ENCODE results near the gene ZCCHC17. TPM values are rescaled to one million over a fixed set of nuclear protein-coding genes. Genes with fewer than 3 reads are reported as not detected.
A peak's percentile ranks its signal among the peaks of the same experiment; 100 is the strongest.

ZCCHC17 gene
- total RNA-seq, 2 donors from 2014 or later, result 14.4 to 19.4 TPM

DNA sequence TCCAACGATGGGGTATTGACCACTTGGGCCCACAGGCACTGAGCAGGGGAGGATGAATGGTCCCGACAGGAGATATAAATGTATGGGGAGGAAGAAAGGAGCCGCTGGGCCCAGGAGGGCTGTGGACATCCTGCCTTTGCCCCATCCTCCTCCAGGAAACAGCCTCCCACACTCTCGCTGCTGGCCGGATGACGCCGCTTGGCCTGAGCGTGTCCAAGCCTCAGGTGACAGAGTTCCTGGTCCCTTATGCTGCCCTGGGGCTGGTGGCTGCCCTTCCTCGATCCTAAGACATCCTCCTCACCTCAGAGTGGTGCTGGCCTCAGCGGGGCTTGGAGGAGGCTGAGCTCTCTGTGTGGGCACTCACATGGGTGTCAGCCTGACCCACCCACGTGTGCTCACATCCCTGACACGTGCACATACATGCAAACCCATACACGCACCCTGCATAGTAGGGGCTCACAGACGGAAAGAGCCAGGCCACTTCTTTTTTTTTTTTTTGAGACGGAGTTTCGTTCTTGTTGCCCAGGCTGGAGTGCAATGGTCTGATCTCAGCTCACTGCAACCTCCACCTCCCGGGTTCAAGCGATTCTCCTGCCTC is 110.3 kb downstream of the ZCCHC17 start:
- no peak for DNase-seq
- no peak for ATAC-seq
- intact Hi-C loops (cut with DNase I, micrococcal nuclease), result no loop called here

DNA sequence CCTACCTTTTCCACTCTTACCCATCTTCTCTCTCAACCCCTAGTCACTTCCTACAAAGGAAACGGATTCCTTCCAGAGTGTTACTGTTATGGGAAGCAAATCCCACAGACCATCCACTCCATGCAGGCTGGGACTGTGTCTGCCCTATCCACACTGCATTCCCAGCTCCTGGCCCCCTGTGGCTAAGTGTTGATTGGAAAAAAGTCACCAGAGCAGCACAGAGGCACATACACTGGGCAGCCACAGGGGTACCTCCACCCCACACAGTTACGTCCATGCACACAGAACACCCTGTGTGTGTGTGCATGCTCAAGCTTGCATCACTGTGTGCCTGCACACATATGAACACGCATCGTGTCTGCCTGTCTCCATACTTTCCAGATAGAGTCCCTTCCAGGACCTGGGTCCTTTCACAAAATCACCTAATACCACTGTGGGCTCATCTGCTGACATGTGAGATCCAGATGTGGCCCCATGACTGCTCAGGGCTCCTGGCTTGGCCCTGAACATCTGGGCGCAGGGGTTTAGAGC is 112.0 kb downstream of the ZCCHC17 start:
- DNase-seq, result no peak
- intact Hi-C loops (cut with DNase I, micrococcal nuclease), result no loop called here
- ATAC-seq, result no peak

DNA sequence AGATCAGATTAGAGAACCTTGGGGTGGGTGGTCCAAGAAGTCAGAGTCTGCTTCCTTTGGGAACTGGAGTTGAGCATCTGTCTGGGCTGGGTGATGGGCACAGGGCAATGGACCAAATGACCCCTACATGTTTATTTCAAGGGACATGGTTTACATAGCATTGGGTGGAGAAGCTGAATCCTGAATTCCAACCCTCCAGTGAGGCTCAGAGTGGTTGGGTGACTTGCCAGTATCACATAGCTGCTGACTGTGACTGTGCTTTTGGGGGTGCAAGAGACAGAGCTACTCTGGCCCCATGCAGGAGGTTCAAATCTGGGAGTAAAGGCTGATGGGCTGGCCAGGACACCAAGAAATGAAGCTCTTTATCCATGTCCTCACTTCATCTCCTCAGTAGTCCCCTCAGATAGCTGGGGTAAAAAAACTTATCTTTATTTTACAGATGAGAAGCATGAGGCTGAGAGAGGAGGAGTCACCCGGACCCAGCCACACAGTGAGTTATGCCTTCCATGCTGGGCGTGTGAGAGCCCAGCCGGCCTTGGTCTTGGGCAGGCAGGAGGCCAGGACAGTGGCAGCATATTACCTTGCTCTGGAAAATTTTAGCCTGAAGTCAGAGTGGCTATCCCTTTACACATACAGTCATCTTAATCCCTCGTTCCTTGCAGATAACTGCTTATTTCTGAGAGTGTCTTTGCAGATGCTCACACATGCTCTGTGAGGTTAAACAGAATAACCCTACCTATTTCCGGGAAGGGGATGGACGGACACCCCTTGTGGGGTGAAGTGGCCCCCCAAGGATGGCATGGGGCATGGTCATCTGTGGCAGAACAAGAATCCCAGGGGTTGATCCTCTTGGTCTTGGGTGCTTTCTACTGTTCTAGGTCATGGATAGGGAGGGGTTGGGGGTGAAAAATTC is 113.4 kb downstream of the ZCCHC17 start:
- no peak for ATAC-seq
- intact Hi-C loops (cut with DNase I, micrococcal nuclease), result no loop called here
- no peak for DNase-seq

DNA sequence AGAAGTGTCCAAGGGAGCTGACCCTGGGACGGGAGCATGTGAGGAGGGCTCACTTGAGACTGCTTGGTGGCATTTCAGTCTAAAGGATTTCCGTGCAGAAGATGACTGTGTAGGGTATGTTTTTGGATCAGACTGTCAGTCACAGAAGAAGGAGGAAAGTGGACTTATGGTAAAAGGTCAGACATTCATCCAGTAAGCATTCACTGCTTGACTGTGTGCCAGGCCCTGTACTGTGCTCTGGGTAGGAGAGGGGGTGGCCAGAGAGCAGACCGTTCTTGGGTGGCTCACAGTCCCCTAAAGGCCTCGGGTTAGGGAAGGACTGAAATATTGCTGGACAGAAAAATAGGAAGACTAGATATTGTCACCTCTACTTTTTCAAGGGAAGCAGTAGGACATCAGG is 114.0 kb downstream of the ZCCHC17 start:
- ATAC-seq (no peak), DNase-seq (no peak)
- intact Hi-C loops (cut with DNase I, micrococcal nuclease), result no loop called here

DNA sequence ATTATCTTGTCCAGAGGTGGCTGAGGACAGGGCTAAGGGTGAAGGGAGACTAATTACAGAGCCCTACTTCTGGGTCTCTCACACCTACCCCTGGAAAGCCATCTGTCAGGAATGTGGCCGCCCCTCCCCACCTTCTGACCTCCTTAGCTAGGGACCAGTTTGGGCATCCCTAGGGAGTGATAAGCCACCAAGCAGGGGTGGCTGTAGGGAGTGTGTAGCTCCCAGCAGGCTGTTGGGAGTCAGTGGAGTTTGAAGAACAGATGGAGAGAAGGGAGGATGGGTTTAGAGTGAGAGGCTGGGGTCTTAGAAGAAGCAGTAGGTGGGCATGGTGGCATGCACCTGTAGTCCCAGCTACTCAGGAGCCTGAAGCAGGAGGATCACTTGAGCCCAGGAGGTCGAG is 115.4 kb downstream of the ZCCHC17 start:
- DNase-seq (no peak), ATAC-seq (no peak)
- intact Hi-C loops (cut with DNase I, micrococcal nuclease), result no loop called here

DNA sequence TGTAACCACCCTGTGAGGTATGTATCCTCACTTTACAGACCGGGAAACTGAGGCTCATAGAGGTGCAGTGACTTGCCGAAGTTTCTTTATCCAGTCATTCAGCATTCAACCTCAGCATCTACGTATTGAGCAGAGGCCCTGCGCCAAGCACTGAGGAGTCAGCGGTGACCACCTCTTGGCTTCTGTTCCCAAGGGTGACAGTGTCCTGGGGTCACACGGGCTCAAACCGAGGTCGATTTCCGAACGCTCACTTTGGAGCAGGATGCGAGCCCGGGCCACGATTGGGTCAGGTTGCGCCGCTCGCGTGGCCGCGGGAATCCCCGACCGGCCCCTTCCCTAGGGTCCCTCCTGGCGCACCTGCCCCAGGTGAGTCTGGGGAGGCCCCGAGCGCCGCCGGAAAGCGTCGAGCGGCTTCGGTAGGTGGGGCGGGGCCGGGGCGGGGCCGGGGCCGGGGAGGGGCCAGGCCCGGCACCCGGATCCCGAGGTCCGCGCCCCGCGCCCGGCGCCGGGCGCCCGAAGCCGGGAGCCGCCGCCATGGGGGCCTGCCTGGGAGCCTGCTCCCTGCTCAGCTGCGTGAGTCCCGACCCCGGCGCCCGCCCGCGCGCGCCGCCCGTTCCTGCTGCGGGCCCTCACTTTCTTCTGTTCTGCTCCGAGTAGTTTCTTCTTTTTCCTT is 116.0 kb downstream of the ZCCHC17 start, which contains the start of gene SERINC2:
Gene SERINC2 (plus strand): TSS at position 482 of the 673 bp plus-strand sequence. CDS start 53 bp downstream, at position 535.
- ATAC-seq (peak; percentile 76), DNase-seq (peak in 1 of 2 donors; percentile 66)
- intact Hi-C loops (cut with DNase I, micrococcal nuclease), result no loop called here

DNA sequence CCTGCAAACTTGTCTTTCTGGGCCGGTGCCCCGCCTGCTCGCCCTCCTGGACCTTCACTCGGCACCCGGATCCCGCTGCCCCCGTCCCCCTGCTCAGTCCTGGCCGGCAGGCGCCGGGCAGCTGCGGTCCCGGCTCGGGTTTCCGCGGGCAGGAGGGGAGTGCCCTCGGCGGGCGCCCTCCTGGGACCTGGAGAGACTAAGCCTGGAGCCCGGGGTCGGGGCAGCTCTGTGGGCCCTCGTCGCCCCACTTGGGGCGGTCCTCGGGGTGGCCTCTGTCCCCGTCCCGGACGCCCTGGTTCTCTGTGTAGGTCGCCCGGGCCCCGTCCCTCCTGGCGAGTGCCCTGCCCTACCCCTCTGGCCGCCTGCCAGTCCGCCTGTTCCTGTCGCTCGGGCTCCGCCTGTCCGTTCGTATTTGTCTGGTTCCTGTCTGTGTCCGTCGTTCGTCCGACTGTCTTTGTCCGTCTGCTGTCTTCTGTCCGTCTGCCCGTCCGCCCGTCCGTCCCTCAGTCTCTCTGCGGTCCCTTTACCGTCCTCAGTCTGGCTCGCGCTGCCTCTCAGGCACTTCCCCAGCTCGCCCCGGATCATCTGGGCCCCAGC is 116.7 kb downstream of the ZCCHC17 start:
- DNase-seq (peak; percentile 88 to 94), ATAC-seq (peak; percentile 82)
- intact Hi-C loops (cut with DNase I, micrococcal nuclease), result no loop called here

Other genes with a start within 250 kb of the ZCCHC17 start
- gene PUM1, start 231.3 kb upstream of the ZCCHC17 start, total RNA-seq, result 100 to 1,000 TPM; 111 to 118 TPM
- gene NKAIN1, start 57.1 kb upstream of the ZCCHC17 start, total RNA-seq, result under 1 TPM; 0.09 to 0.20 TPM
- gene SNRNP40, start 244 bp upstream of the ZCCHC17 start, total RNA-seq, result 10 to 100 TPM; 22.5 to 31.8 TPM
- 1 to 10 TPM; 1.9 to 4.8 TPM for gene FABP3, start 76.0 kb downstream of the ZCCHC17 start, total RNA-seq
- 100 to 1,000 TPM; 274 to 381 TPM for gene SERINC2, start 116.2 kb downstream of the ZCCHC17 start, total RNA-seq

Measured in left colon (tissue), 2 donors.